Astrocyte (in vitro differentiated cells and primary cell): ENCODE results near the gene ECHDC3. TPM values are rescaled to one million over a fixed set of nuclear protein-coding genes. Genes with fewer than 3 reads are reported as not detected.
"Not testable (repeated sequence)": the region's sequence is repeated elsewhere in the genome, so short reads cannot be mapped to it uniquely, and the experiment has no call there.

Experiments
- DNase-seq: peaks from one replicate; pipeline ENCODE4 v3.0.0-alpha.2; 2010; ENCODE audit warnings: low read depth
- FAIRE-seq: peaks from 2 replicates; lab custom pipeline; 2011; peaks lifted over from hg19 to GRCh38; lab: Jason Lieb, UNC
- H2AFZ ChIP-seq: 2 replicates; pipeline ENCODE4 v1.6.0; 2012; ENCODE audit warnings: low read depth, low read length, inconsistent platforms
- H3K27ac ChIP-seq: 2 replicates; pipeline ENCODE4 v1.5.1; 2011; ENCODE audit warnings: low read depth, low read length, inconsistent platforms
- H3K27me3 ChIP-seq: 2 replicates; pipeline ENCODE4 v1.6.0; 2011; ENCODE audit warnings: low read length, inconsistent platforms; ENCODE audit not compliant: insufficient read depth
- H3K36me3 ChIP-seq: 2 replicates; pipeline ENCODE4 v1.5.1; 2011; ENCODE audit warnings: low read length, inconsistent platforms; ENCODE audit not compliant: insufficient read depth
- H3K4me1 ChIP-seq: 2 replicates; pipeline ENCODE4 v1.5.1; 2011; ENCODE audit warnings: low read length, inconsistent platforms; ENCODE audit not compliant: insufficient read depth
- H3K4me2 ChIP-seq: 2 replicates; pipeline ENCODE4 v1.6.0; 2012; ENCODE audit warnings: low read length, inconsistent platforms
- H3K4me3 ChIP-seq: 2 replicates; pipeline ENCODE4 v1.5.1; 2011; ENCODE audit warnings: low read depth, mild to moderate bottlenecking, low read length, inconsistent platforms; ENCODE audit not compliant: insufficient read depth
- H3K79me2 ChIP-seq: 2 replicates; pipeline ENCODE4 v1.6.0; 2012; ENCODE audit warnings: mild to moderate bottlenecking, low read length, inconsistent platforms; ENCODE audit not compliant: insufficient read depth
- H3K9ac ChIP-seq: 2 replicates; pipeline ENCODE4 v1.6.0; 2012; ENCODE audit warnings: mild to moderate bottlenecking, low read length, inconsistent platforms
- H3K9me3 ChIP-seq: 2 replicates; pipeline ENCODE4 v1.5.1; 2012; ENCODE audit warnings: low read depth, mild to moderate bottlenecking, low read length, inconsistent platforms; ENCODE audit not compliant: insufficient read depth
- H4K20me1 ChIP-seq: 2 replicates; pipeline ENCODE4 v1.6.0; 2012; ENCODE audit warnings: low read length, inconsistent platforms; ENCODE audit not compliant: insufficient read depth
- H3K27ac Mint-ChIP-seq: one replicate; pipeline ENCODE4 v1.8.0; 2021; ENCODE audit warnings: mild to moderate bottlenecking, mixed read lengths; ENCODE audit not compliant: unreplicated experiment
- H3K27me3 Mint-ChIP-seq: one replicate; pipeline ENCODE4 v1.8.0; 2021; ENCODE audit warnings: low read depth, mixed read lengths; ENCODE audit not compliant: unreplicated experiment
- H3K36me3 Mint-ChIP-seq: one replicate; pipeline ENCODE4 v1.8.0; 2021; ENCODE audit warnings: low read depth, mixed read lengths; ENCODE audit not compliant: unreplicated experiment
- H3K4me1 Mint-ChIP-seq: one replicate; pipeline ENCODE4 v1.8.0; 2021; ENCODE audit warnings: low read depth, mixed read lengths; ENCODE audit not compliant: unreplicated experiment
- H3K4me3 Mint-ChIP-seq: one replicate; pipeline ENCODE4 v1.8.0; 2021; ENCODE audit warnings: mild to moderate bottlenecking, moderate library complexity, mixed read lengths; ENCODE audit not compliant: unreplicated experiment
- H3K9me3 Mint-ChIP-seq: one replicate; pipeline ENCODE4 v1.8.0; 2021; ENCODE audit warnings: mild to moderate bottlenecking, mixed read lengths; ENCODE audit not compliant: unreplicated experiment
- total RNA-seq: library from RNA; stranded (reverse); gene quantifications from 2 replicates; pipeline ENCODE4 v1.2.1, GENCODE V29; 2021
- TF ChIP-seq, protein P1 (sequence below): IDR thresholded peaks from 2 replicates; pipeline ENCODE4 v1.5.1; 2011; ENCODE audit warnings: low read depth, mild to moderate bottlenecking, inconsistent platforms, low read length, moderate library complexity; ENCODE audit not compliant: insufficient read depth

Gene ECHDC3
- total RNA-seq, 1 donor from 2014 or later, result 2.1 TPM

DNA sequence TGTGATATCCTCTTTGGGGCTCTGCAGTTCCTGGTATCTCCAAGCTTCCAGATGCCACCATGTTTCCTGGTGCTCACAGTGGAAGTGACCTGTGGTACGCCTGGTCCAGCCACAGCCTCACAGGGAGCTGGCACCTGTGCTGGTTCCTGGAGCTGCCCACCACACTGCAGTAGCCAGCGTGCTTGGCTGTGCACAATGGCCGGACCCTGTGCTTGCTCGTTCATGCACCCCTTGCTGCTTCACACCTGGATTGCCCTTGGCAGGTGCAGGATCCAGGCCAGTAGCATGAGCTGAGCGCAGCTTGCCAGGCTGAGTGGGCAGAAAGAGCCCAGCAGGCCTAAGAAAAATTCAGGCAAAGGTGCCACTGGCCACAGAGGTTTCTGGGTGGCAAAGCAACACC lies 11.4 kb upstream of the ECHDC3 start:
- no peak overlapping the region for H3K4me2 ChIP-seq
- no peaks in the 10 kb centered on the region for H3K9me3 ChIP-seq
- no peaks in the 10 kb centered on the region for H4K20me1 ChIP-seq
- no peak for FAIRE-seq
- no peaks in the 10 kb centered on the region for H3K27me3 ChIP-seq
- TF ChIP-seq, protein P1, sequence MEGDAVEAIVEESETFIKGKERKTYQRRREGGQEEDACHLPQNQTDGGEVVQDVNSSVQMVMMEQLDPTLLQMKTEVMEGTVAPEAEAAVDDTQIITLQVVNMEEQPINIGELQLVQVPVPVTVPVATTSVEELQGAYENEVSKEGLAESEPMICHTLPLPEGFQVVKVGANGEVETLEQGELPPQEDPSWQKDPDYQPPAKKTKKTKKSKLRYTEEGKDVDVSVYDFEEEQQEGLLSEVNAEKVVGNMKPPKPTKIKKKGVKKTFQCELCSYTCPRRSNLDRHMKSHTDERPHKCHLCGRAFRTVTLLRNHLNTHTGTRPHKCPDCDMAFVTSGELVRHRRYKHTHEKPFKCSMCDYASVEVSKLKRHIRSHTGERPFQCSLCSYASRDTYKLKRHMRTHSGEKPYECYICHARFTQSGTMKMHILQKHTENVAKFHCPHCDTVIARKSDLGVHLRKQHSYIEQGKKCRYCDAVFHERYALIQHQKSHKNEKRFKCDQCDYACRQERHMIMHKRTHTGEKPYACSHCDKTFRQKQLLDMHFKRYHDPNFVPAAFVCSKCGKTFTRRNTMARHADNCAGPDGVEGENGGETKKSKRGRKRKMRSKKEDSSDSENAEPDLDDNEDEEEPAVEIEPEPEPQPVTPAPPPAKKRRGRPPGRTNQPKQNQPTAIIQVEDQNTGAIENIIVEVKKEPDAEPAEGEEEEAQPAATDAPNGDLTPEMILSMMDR, result no peak
- peaks cover 7% of the 10 kb centered on the region for H3K9me3 Mint-ChIP-seq
- no peak overlapping the region for H3K4me3 Mint-ChIP-seq
- H3K27ac ChIP-seq, result no peak overlapping the region
- H2AFZ ChIP-seq, result no peak overlapping the region
- no peaks in the 10 kb centered on the region for H3K36me3 ChIP-seq
- H3K4me3 ChIP-seq, result no peak overlapping the region
- no peaks in the 10 kb centered on the region for H3K4me1 Mint-ChIP-seq
- no peaks in the 10 kb centered on the region for H3K79me2 ChIP-seq
- H3K36me3 Mint-ChIP-seq, result peaks cover 2% of the 10 kb centered on the region
- H3K27ac Mint-ChIP-seq, result no peak overlapping the region
- H3K9ac ChIP-seq, result no peak overlapping the region
- peaks cover 3% of the 10 kb centered on the region for H3K27me3 Mint-ChIP-seq
- DNase-seq, result no peak
- H3K4me1 ChIP-seq, result no peaks in the 10 kb centered on the region

DNA sequence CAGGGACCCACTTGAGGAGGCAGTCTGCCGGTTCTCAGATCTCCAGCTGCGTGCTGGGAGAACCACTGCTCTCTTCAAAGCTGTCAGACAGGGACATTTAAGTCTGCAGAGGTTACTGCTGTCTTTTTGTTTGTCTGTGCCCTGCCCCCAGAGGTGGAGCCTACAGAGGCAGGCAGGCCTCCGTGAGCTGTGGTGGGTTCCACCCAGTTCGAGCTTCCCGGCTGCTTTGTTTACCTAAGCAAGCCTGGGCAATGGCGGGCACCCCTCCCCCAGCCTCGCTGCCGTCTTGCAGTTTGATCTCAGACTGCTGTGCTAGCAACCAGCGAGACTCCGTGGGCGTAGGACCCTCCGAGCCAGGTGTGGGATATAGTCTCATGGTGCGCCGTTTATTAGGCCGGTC lies 5.4 kb upstream of the ECHDC3 start:
- not testable (repeated sequence) for H3K27ac Mint-ChIP-seq, H3K27me3 Mint-ChIP-seq, DNase-seq, H3K9me3 Mint-ChIP-seq, H2AFZ ChIP-seq, H3K27me3 ChIP-seq, H3K4me1 ChIP-seq, H3K36me3 Mint-ChIP-seq, H3K36me3 ChIP-seq, H3K4me3 Mint-ChIP-seq, H3K79me2 ChIP-seq, H3K4me1 Mint-ChIP-seq, FAIRE-seq, H3K27ac ChIP-seq, H3K4me3 ChIP-seq, H3K9me3 ChIP-seq, H3K9ac ChIP-seq, H3K4me2 ChIP-seq, H4K20me1 ChIP-seq

DNA sequence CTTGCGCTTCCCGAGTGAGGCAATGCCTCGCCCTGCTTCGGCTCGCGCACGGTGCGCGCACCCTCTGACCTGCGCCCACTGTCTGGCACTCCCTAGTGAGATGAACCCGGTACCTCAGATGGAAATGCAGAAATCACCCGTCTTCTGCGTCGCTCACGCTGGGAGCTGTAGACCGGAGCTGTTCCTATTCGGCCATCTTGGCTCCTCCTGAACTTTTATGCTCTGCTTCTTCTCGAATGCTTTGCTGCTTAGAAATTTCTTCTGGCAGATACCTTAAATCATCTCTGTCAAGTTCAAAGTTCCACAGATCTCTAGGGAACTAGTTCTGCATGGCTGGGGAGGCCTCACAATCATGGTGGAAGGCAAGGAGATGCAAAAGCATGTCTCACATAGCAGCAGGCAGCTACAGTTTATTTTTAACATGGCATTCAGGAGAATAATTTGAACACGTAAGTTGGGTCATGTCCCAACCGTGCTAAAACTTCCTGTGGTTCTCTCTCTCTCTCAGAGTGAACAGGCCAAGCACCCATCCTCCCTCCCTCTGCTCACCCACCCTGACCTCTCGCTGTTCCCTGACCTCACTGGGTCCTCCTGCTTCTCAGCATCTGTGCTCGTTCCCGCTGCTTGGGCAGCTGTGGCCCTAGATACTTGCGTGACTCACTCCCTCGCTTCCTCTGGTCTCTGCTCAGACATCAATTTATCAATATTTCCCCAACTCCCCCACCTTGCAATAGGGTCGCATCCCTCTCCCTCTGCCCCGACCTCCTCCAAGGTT lies 4.7 kb upstream of the ECHDC3 start:
- H4K20me1 ChIP-seq, H3K4me1 ChIP-seq, FAIRE-seq, DNase-seq, H3K9me3 ChIP-seq, H3K9ac ChIP-seq, H3K27me3 ChIP-seq, H3K27ac Mint-ChIP-seq, H3K79me2 ChIP-seq, H3K4me3 Mint-ChIP-seq, H3K36me3 ChIP-seq, H3K4me1 Mint-ChIP-seq, H3K9me3 Mint-ChIP-seq, H3K4me3 ChIP-seq, H3K4me2 ChIP-seq, H3K27me3 Mint-ChIP-seq, H2AFZ ChIP-seq, H3K36me3 Mint-ChIP-seq, H3K27ac ChIP-seq: not testable (repeated sequence)
